ENCODE results near the gene FOXD2.

The FOXD2 gene

GRCh38 chr1:47469390-47469759 lies 31.5 kb downstream of the FOXD2 start:
- no peak for DNase-seq

GRCh38 chr1:47469910-47470309 lies 32.1 kb downstream of the FOXD2 start:
- no peak for DNase-seq

- no peak for DNase-seq
Measured at GRCh38 chr1:47471163-47471562, 33.3 kb downstream of the FOXD2 start.

- no peak for DNase-seq
Measured at GRCh38 chr1:47474278-47475193, 36.7 kb downstream of the FOXD2 start.

- DNase-seq: no peak
Measured at GRCh38 chr1:47477595-47478080, 39.8 kb downstream of the FOXD2 start.

- DNase-seq: no peak
Measured at GRCh38 chr1:47478090-47478489, 40.2 kb downstream of the FOXD2 start.

- no peak for DNase-seq
Measured at GRCh38 chr1:47479664-47480063, 41.8 kb downstream of the FOXD2 start.

GRCh38 chr1:47481936-47482335 lies 44.1 kb downstream of the FOXD2 start:
- DNase-seq: no peak

GRCh38 chr1:47482786-47483185 lies 44.9 kb downstream of the FOXD2 start:
- no peak for DNase-seq

GRCh38 chr1:47483651-47484050 lies 45.8 kb downstream of the FOXD2 start:
- DNase-seq: no peak

- DNase-seq: no peak
Measured at GRCh38 chr1:47485817-47486216, 48.0 kb downstream of the FOXD2 start.

GRCh38 chr1:47487332-47487731 lies 49.5 kb downstream of the FOXD2 start:
- no peak for DNase-seq

- DNase-seq: no peak
Measured at GRCh38 chr1:47487850-47488450, 50.1 kb downstream of the FOXD2 start.
